A549 (cell line): Measurements from ENCODE around the gene RYR1.

Experiments used
- CHD2 ChIP-seq: fragments of 150-350 bp; IDR thresholded peaks from 2 replicates; pipeline ENCODE4 v1.6.1; 2014; ENCODE audit warnings: low read length; ENCODE audit not compliant: partially characterized antibody
- CTCF ChIP-seq: fragments of >200 bp; sonication (Bioruptor Twin); formaldehyde crosslinking; IDR thresholded peaks from 3 replicates; pipeline ENCODE4 v1.5.1; 2016
- ELK1 ChIP-seq: fragments of 150-350 bp; IDR thresholded peaks from 2 replicates; pipeline ENCODE4 v1.6.1; 2014; ENCODE audit warnings: low read depth, mild to moderate bottlenecking, low read length
- HMGXB4 ChIP-seq: fragments of 250-450 bp; sonication (Bioruptor Pico); IDR thresholded peaks from 2 replicates; pipeline ENCODE4 v1.5.0; 2021; ENCODE audit warnings: mild to moderate bottlenecking, moderate library complexity, borderline replicate concordance
- JUNB ChIP-seq: fragments of >200 bp; sonication (Bioruptor Twin); formaldehyde crosslinking; IDR thresholded peaks from 2 replicates; pipeline ENCODE4 v1.6.1; 2016
- KDM5A ChIP-seq: fragments of 200-600 bp; sonication (generic); IDR thresholded peaks from 2 replicates; pipeline ENCODE4 v1.6.1; 2016; ENCODE audit warnings: antibody characterized with exemption, mild to moderate bottlenecking
- MAZ ChIP-seq: fragments of 150-350 bp; IDR thresholded peaks from 2 replicates; pipeline ENCODE4 v1.6.1; 2014; ENCODE audit warnings: antibody characterized with exemption, low read depth, low read length, borderline replicate concordance
- PHF8 ChIP-seq: fragments of 200-600 bp; sonication (generic); IDR thresholded peaks from 2 replicates; pipeline ENCODE4 v1.6.1; 2016; ENCODE audit warnings: low read depth, mild to moderate bottlenecking, antibody characterized with exemption, moderate library complexity, borderline replicate concordance
- POLR2A ChIP-seq: IDR thresholded peaks from 2 replicates; pipeline ENCODE4 v1.6.1; 2012; ENCODE audit warnings: mild to moderate bottlenecking, low read length
- SMC3 ChIP-seq: fragments of >200 bp; sonication (Bioruptor Twin); formaldehyde crosslinking; IDR thresholded peaks from 3 replicates; pipeline ENCODE4 v1.6.1; 2018; ENCODE audit warnings: inconsistent platforms

GRCh38 chr19:38437295-38437694 is 3.8 kb downstream of the RYR1 start:
- TF ChIP-seq CTCF, result no peak
- TF ChIP-seq POLR2A, result no peak
- TF ChIP-seq JUNB, result no peak
- no peak for TF ChIP-seq CHD2
- no peak for TF ChIP-seq PHF8
- no peak for TF ChIP-seq MAZ
- no peak for TF ChIP-seq HMGXB4 (CRISPR knock-in tag)
- TF ChIP-seq KDM5A, result no peak
- no peak for TF ChIP-seq ELK1
- no peak for TF ChIP-seq SMC3
